ENCODE results near the gene TRIM7.
A peak's percentile ranks its signal among the peaks of the same experiment; 100 is the strongest.

The TRIM7 gene

GRCh38 chr5:181190711-181191525 is 14.1 kb downstream of the TRIM7 start:
- TF ChIP-seq ZBTB7A (IDR thresholded peaks at IDR 0.05; ENCODE audit: low read depth) (peak; percentile 90), TAF1 (IDR thresholded peaks at IDR 0.05; ENCODE audit: low read depth) (no peak)

- no peak for TF ChIP-seq REST (IDR thresholded peaks at IDR 0.05; ENCODE audit: low read depth)
- no peak for TF ChIP-seq NFIC (IDR thresholded peaks at IDR 0.05)
- no peak for TF ChIP-seq TAF1 (IDR thresholded peaks at IDR 0.05; ENCODE audit: low read depth)
- TF ChIP-seq EP300 (IDR thresholded peaks at IDR 0.05; ENCODE audit: borderline replicate concordance) = no peak
- 0 out of 2 replicates have a peak, but pooled peaks have one; percentile 19 for TF ChIP-seq MAX (IDR thresholded peaks at IDR 0.05)
- no peak for TF ChIP-seq FOXM1 (IDR thresholded peaks at IDR 0.05; ENCODE audit: borderline replicate concordance, low read depth)
Observed at GRCh38 chr5:181189962-181190710, 14.9 kb downstream of the TRIM7 start.

DNA sequence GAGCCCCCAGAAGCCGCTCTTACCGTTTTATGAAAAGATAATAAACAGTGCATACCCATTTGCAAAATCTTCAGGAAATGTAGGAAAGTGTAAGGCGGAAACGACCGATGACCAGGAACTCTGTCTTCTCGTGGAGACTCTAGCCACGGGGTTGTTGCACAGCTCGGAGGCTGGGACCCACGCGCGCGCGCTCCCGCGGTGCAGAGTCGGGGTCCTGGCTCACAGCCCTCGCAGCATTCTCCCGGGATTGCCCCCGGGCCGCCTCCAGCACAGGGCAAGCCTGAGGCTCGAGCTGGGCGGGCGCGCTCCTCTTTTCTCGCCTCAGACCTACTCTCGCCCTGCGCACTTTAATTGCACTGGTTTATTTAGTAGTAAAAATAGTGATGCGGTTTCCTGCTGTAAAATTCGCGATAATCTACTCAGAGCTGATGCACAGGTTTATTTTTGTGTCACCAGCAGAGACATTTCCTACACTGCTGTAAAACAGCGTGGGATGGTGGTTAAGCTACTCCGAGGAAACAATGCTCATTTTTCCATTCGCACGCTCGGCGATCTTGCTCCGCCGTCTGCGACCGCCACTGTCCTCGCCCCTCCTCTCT is 15.5 kb downstream of the TRIM7 start:
- TF ChIP-seq REST (IDR thresholded peaks at IDR 0.05; ENCODE audit: low read depth) (no peak), FOXM1 (IDR thresholded peaks at IDR 0.05; ENCODE audit: borderline replicate concordance, low read depth) (no peak), ZBTB7A (IDR thresholded peaks at IDR 0.05; ENCODE audit: low read depth) (peak; percentile 16; the same call in 1 of the 2 replicates)

DNA sequence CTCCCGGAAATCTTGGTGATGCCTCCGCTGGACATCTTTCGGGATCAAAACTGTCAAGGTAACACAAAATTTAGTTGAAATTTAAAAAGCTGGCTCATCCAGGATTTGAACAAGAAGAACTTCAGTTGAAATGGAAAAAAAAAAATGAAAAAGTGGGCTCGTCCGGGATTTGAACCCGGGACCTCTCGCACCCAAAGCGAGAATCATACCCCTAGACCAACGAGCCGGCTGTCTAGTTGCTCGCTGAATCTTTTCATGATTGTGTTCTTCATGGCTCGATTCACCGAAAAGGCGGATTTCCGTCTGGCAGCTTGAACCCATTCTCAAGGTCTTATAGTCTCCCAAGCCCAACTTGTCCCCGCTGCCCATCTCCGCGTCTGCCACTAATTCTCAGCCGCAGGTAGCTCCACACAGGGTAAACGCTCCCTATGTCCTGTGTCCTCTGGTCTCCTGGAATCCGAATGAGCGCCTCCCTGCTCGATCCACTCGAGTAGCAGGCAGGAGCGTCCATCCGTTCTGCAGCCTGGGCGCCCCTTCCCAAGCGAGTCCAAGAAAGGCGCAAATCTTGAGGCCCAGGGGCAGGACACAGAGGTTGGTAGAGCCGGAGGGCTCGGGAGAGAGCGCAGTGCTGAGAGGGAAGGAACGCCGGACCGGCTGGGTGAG is 16.2 kb downstream of the TRIM7 start:
- peak; percentile 51 for TF ChIP-seq ZBTB7A (IDR thresholded peaks at IDR 0.05; ENCODE audit: low read depth)
- TF ChIP-seq TAF1 (IDR thresholded peaks at IDR 0.05; ENCODE audit: low read depth) = 0 out of 2 replicates have a peak, but pooled peaks have one; percentile 40
- peak; percentile 87 for TF ChIP-seq TEAD4 (IDR thresholded peaks at IDR 0.05)
- TF ChIP-seq TCF12 (IDR thresholded peaks at IDR 0.05; ENCODE audit: low read depth) = no peak

DNA sequence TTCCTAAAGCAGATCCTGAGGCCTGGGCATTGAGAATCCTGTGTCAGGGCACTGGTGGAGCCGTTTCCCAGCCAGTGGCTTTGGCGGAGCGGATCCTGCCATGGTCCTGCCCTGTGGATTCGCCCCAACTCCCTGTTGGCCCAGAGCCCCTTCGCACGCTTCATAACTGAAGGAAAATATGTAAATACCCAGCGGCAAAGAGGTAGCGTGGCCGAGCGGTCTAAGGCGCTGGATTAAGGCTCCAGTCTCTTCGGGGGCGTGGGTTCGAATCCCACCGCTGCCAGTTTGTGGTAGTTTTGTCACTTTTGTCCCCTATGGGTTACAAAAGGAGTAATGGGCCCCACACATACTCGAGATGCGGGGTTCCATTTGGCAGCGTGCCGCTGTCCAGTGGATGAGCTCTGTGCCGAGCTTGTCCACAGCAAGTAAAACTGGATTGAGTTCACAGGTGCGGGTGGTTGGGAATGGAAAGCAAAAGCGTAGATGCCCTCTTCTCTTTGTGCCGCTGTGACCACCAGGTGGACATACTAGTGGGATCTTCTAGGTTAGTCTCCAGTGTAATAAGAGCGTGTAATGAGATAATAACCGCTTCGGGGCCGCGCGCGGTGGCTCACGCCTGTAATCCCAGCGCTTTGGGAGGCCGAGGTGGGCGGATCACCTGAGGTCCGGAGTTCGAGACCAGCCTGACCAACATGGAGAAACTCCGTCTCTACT is 17.3 kb downstream of the TRIM7 start:
- TF ChIP-seq MAX (IDR thresholded peaks at IDR 0.05) (peak; percentile 51; the same call in 1 of the 2 replicates), ZBTB7A (IDR thresholded peaks at IDR 0.05; ENCODE audit: low read depth) (0 out of 2 replicates have a peak, but pooled peaks have one; percentile 26), CREB1 (IDR thresholded peaks at IDR 0.05; ENCODE audit: low read depth) (no peak), EGR1 (IDR thresholded peaks at IDR 0.05) (no peak), NFIC (IDR thresholded peaks at IDR 0.05) (peak; percentile 83), TEAD4 (IDR thresholded peaks at IDR 0.05) (peak; percentile 93), TAF1 (IDR thresholded peaks at IDR 0.05; ENCODE audit: low read depth) (0 out of 2 replicates have a peak, but pooled peaks have one; percentile 25), FOXM1 (IDR thresholded peaks at IDR 0.05; ENCODE audit: borderline replicate concordance, low read depth) (no peak), YY1 (IDR thresholded peaks at IDR 0.05; ENCODE audit: low read depth) (0 out of 2 replicates have a peak, but pooled peaks have one; percentile 19), RAD21 (IDR thresholded peaks at IDR 0.05; ENCODE audit: low read depth) (peak; percentile 4; the same call in 1 of the 2 replicates), USF1 (IDR thresholded peaks at IDR 0.05) (no peak; the same call in 1 of the 2 replicates)
